ENCODE results near the gene SHISA5.
"Not testable (repeated sequence)": the region's sequence is repeated elsewhere in the genome, so short reads cannot be mapped to it uniquely, and the experiment has no call there.

Gene SHISA5

GRCh38 chr3:48504051-48504946 lies at the start of gene SHISA5:
Gene SHISA5 (minus strand): TSS chr3:48504174. CDS start chr3:48504094, 80 bp downstream.
- H3K27me3 Mint-ChIP-seq, result no peaks in the 10 kb centered on the region
- H3K9me3 Mint-ChIP-seq, result no peaks in the 10 kb centered on the region
- H3K36me3 Mint-ChIP-seq (ENCODE audit: low read depth), result peaks cover 12% of the 10 kb centered on the region
- peak within 1 kb of the TSS; percentile 80 for H3K4me3 Mint-ChIP-seq
- peaks cover 52% of the 10 kb centered on the region for H3K4me1 Mint-ChIP-seq (ENCODE audit: low read depth)
- H3K27ac Mint-ChIP-seq, result peak within 1 kb of the TSS; percentile 63

GRCh38 chr3:48553361-48553760 lies 49.4 kb upstream of the SHISA5 start:
- Mint-ChIP-seq H3K4me3 (no peak overlapping the region), H3K4me1 (ENCODE audit: low read depth) (peaks cover 23% of the 10 kb centered on the region), H3K36me3 (ENCODE audit: low read depth) (no peaks in the 10 kb centered on the region), H3K27ac (no peak overlapping the region), H3K27me3 (no peaks in the 10 kb centered on the region), H3K9me3 (no peaks in the 10 kb centered on the region)

GRCh38 chr3:48552111-48552951 lies 48.4 kb upstream of the SHISA5 start:
- H3K27ac Mint-ChIP-seq, result no peak overlapping the region
- H3K4me1 Mint-ChIP-seq (ENCODE audit: low read depth), result peaks cover 16% of the 10 kb centered on the region
- H3K4me3 Mint-ChIP-seq, result no peak overlapping the region
- H3K36me3 Mint-ChIP-seq (ENCODE audit: low read depth), result peaks cover 3% of the 10 kb centered on the region
- H3K9me3 Mint-ChIP-seq, result no peaks in the 10 kb centered on the region
- no peaks in the 10 kb centered on the region for H3K27me3 Mint-ChIP-seq

- not testable (repeated sequence) for H3K27me3 Mint-ChIP-seq; H3K27ac Mint-ChIP-seq; H3K36me3 Mint-ChIP-seq (ENCODE audit: low read depth); H3K9me3 Mint-ChIP-seq; H3K4me3 Mint-ChIP-seq
- peaks cover 12% of the 10 kb centered on the region for H3K4me1 Mint-ChIP-seq (ENCODE audit: low read depth)
Measured at GRCh38 chr3:48551651-48552050, 47.7 kb upstream of the SHISA5 start.

- H3K4me1 Mint-ChIP-seq (ENCODE audit: low read depth), result no peaks in the 10 kb centered on the region
- H3K27ac Mint-ChIP-seq, result no peak overlapping the region
- no peaks in the 10 kb centered on the region for H3K9me3 Mint-ChIP-seq
- no peak overlapping the region for H3K4me3 Mint-ChIP-seq
- H3K27me3 Mint-ChIP-seq, result no peaks in the 10 kb centered on the region
- peaks cover 10% of the 10 kb centered on the region for H3K36me3 Mint-ChIP-seq (ENCODE audit: low read depth)
Measured at GRCh38 chr3:48548729-48549705, 45.0 kb upstream of the SHISA5 start.

- H3K27me3 Mint-ChIP-seq, result no peaks in the 10 kb centered on the region
- no peak overlapping the region for H3K27ac Mint-ChIP-seq
- H3K9me3 Mint-ChIP-seq, result no peaks in the 10 kb centered on the region
- no peaks in the 10 kb centered on the region for H3K4me1 Mint-ChIP-seq (ENCODE audit: low read depth)
- peaks cover 14% of the 10 kb centered on the region for H3K36me3 Mint-ChIP-seq (ENCODE audit: low read depth)
- H3K4me3 Mint-ChIP-seq, result no peak overlapping the region
Measured at GRCh38 chr3:48548126-48548525, 44.2 kb upstream of the SHISA5 start.

- no peak overlapping the region for H3K27ac Mint-ChIP-seq
- H3K36me3 Mint-ChIP-seq (ENCODE audit: low read depth), result peaks cover 21% of the 10 kb centered on the region
- no peak overlapping the region for H3K4me3 Mint-ChIP-seq
- H3K9me3 Mint-ChIP-seq, result no peaks in the 10 kb centered on the region
- no peaks in the 10 kb centered on the region for H3K4me1 Mint-ChIP-seq (ENCODE audit: low read depth)
- H3K27me3 Mint-ChIP-seq, result no peaks in the 10 kb centered on the region
Measured at GRCh38 chr3:48546203-48546829, 42.3 kb upstream of the SHISA5 start.

- Mint-ChIP-seq H3K27ac (no peak overlapping the region), H3K9me3 (no peaks in the 10 kb centered on the region), H3K4me3 (no peak overlapping the region), H3K27me3 (no peaks in the 10 kb centered on the region), H3K4me1 (ENCODE audit: low read depth) (no peaks in the 10 kb centered on the region), H3K36me3 (ENCODE audit: low read depth) (peaks cover 21% of the 10 kb centered on the region)
Measured at GRCh38 chr3:48544141-48544540, 40.2 kb upstream of the SHISA5 start.

GRCh38 chr3:48543271-48543866 lies 39.4 kb upstream of the SHISA5 start:
- H3K9me3 Mint-ChIP-seq, result no peaks in the 10 kb centered on the region
- no peaks in the 10 kb centered on the region for H3K27me3 Mint-ChIP-seq
- peaks cover 21% of the 10 kb centered on the region for H3K36me3 Mint-ChIP-seq (ENCODE audit: low read depth)
- no peaks in the 10 kb centered on the region for H3K4me1 Mint-ChIP-seq (ENCODE audit: low read depth)
- no peak overlapping the region for H3K4me3 Mint-ChIP-seq
- no peak overlapping the region for H3K27ac Mint-ChIP-seq

- no peak overlapping the region for H3K27ac Mint-ChIP-seq
- no peaks in the 10 kb centered on the region for H3K27me3 Mint-ChIP-seq
- H3K36me3 Mint-ChIP-seq (ENCODE audit: low read depth), result peaks cover 22% of the 10 kb centered on the region
- H3K4me3 Mint-ChIP-seq, result no peak overlapping the region
- no peaks in the 10 kb centered on the region for H3K9me3 Mint-ChIP-seq
- H3K4me1 Mint-ChIP-seq (ENCODE audit: low read depth), result no peaks in the 10 kb centered on the region
Measured at GRCh38 chr3:48538451-48538850, 34.5 kb upstream of the SHISA5 start.

GRCh38 chr3:48536785-48537184 lies 32.8 kb upstream of the SHISA5 start:
- no peak overlapping the region for H3K27ac Mint-ChIP-seq
- H3K4me1 Mint-ChIP-seq (ENCODE audit: low read depth), result no peaks in the 10 kb centered on the region
- no peak overlapping the region for H3K4me3 Mint-ChIP-seq
- H3K9me3 Mint-ChIP-seq, result no peaks in the 10 kb centered on the region
- H3K27me3 Mint-ChIP-seq, result no peaks in the 10 kb centered on the region
- H3K36me3 Mint-ChIP-seq (ENCODE audit: low read depth), result peaks cover 14% of the 10 kb centered on the region

GRCh38 chr3:48536116-48536515 lies 32.1 kb upstream of the SHISA5 start:
- Mint-ChIP-seq H3K4me1 (ENCODE audit: low read depth) (no peaks in the 10 kb centered on the region), H3K4me3 (no peak overlapping the region), H3K9me3 (no peaks in the 10 kb centered on the region), H3K27ac (no peak overlapping the region), H3K36me3 (ENCODE audit: low read depth) (peaks cover 14% of the 10 kb centered on the region), H3K27me3 (no peaks in the 10 kb centered on the region)

GRCh38 chr3:48535578-48535977 lies 31.6 kb upstream of the SHISA5 start:
- Mint-ChIP-seq H3K36me3 (ENCODE audit: low read depth) (peaks cover 14% of the 10 kb centered on the region), H3K4me3 (no peak overlapping the region), H3K27ac (no peak overlapping the region), H3K4me1 (ENCODE audit: low read depth) (no peaks in the 10 kb centered on the region), H3K27me3 (no peaks in the 10 kb centered on the region), H3K9me3 (no peaks in the 10 kb centered on the region)

GRCh38 chr3:48532977-48533337 lies 29.0 kb upstream of the SHISA5 start:
- Mint-ChIP-seq H3K36me3 (ENCODE audit: low read depth) (peaks cover 10% of the 10 kb centered on the region), H3K4me3 (no peak overlapping the region), H3K4me1 (ENCODE audit: low read depth) (no peaks in the 10 kb centered on the region), H3K27me3 (no peaks in the 10 kb centered on the region), H3K27ac (no peak overlapping the region), H3K9me3 (no peaks in the 10 kb centered on the region)

All from stimulated activated naive CD8-positive, alpha-beta T cell treated with anti-CD3 and anti-CD28 coated beads, Interleukin-15, Interleukin-2, amounts not matched to agents 100 ng/mL and 50 ng/mL, for 24 hours (primary cell).